ENCODE measurements around the gene SIRPD.

SIRPD gene

GRCh38 chr20:1494436-1494835, 63.1 kb downstream of the SIRPD start:
- no peak for DNase-seq (ENCODE audit: insufficient read length, low spot score)
- TF ChIP-seq POLR2A (IDR thresholded peaks at IDR 0.05; ENCODE audit: low read depth, low read length): no peak
- no peak for FAIRE-seq

DNA sequence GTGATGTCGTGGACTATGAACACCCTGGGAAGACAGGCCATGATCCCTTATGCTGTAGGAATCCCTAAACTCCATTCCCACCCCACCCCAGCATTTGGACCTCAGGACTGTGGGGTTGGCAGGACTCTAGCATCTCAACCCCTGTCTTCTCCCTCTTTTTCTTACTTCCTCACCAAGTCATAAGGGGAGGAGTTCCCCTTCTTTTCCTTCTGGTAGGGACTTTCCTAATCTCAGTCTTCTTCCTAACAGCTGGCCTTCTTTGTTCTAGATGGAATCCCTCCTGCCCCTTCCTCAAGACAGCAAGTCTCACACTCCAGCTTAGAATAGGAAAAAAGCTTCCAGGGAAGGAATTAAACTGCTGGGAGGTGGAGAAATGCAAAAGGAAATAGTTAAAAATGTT, 64.0 kb downstream of the SIRPD start:
- FAIRE-seq: no peak
- no peak for DNase-seq (ENCODE audit: insufficient read length, low spot score)

DNA sequence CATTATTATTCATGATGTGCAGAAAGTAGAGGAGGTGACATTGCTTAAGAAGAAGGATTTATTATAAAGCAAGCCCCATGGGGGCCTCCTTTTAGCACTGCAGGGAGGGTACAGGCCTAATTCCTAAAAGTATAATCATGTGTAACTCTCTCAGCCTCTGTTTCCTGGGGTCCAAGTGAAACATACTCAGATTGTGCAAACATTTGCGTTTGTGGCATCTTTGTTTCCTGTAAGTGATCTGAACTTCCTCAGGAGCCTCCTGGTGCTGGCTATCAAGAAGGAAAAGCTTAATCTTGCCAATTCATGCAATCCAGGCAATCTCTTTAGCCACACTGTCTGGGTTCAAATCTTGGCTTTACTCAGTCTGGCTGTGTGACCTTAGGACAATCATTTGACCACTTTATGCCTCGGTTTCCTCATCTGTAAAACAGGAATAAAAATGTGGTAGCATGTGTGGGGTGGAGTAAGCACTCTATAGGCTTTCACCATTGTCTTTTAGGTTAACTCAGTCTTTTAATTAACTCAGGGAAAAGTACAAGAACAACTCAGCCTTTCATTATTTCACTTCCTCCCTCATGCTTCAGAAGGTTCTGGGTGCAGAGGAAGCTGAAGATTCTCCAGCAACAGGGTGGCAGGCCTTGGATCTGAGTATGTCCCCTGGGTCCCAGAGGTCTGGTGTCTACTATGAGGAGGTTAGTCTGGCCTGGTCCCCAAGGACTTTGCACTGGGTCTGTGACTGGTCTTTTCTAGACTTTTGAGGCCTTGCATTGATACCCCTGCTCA, 65.5 kb downstream of the SIRPD start:
- DNase-seq (ENCODE audit: insufficient read length, low spot score) (no peak), FAIRE-seq (no peak)
- TF ChIP-seq POLR2A (IDR thresholded peaks at IDR 0.05; ENCODE audit: low read depth, low read length): no peak

More for the DNA sequence above, 64.0 kb downstream of the SIRPD start:
- no peak for TF ChIP-seq POLR2A (IDR thresholded peaks at IDR 0.05; ENCODE audit: low read depth, low read length)

DNA sequence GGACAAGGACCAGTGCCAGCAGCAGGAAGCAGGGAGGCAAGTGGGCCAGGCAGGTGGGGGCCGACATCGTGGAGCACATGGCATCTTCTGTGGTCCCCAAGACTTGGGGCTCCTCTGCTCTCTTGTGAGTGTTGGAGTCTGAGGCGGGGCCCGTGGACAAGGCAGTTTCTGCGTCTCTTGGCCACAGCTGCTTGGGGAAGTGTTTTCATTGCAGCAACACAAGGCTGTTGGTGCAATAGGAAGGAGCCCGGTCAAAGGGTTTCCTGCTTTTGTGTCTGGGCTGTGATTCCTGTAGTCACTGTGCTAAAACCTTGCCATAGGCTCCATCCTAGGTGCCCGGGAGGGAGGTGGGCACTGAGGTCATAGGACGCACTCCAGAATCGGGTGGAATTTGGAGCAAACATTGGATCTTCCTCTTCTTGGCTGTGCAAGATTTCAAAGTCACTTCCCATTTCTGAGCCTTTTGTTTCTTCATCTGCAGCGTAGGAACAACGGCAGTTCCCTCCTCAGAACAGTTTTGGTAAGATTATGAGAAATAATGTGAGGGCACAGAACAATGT, 66.1 kb downstream of the SIRPD start, which contains the start of gene SIRPB2:
Gene SIRPB2 (minus strand): TSS at position 140 of the 560 bp plus-strand sequence. CDS start 61 bp downstream, at position 79.
- no peak for FAIRE-seq

DNA sequence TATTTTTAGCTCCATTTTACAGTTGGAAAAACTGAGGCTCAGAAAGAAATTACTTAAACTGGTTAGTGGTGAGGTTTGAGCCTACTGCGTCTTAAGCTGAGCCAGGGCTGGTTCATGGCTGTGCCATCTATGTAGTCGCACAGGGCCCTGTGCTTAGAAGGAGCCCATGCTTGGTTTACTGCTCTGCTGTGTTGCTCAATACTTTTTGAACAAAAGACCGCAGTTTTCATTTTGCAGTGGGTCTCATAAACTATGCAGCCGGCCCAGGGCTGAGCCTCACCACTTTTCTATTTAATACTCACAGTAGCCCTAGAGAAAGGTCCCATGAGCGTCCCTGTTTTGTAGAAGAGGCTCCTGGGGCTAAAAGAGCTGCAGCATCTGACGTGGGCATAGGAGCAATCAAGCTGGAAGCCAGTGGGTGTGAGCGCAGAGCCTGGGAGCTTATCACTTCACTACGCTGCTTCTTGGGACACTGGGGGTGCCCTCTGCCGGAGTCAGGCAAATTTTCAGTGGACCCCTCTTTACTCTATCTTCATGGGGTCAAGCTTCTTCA, 66.8 kb downstream of the SIRPD start:
- DNase-seq (ENCODE audit: insufficient read length, low spot score): no peak
- no peak for FAIRE-seq
- TF ChIP-seq POLR2A (IDR thresholded peaks at IDR 0.05; ENCODE audit: low read depth, low read length): no peak

More for the DNA sequence above, 66.1 kb downstream of the SIRPD start, which contains the start of gene SIRPB2:
- TF ChIP-seq POLR2A (IDR thresholded peaks at IDR 0.05; ENCODE audit: low read depth, low read length): no peak
- no peak for DNase-seq (ENCODE audit: insufficient read length, low spot score)

- FAIRE-seq: peak; percentile 27
- DNase-seq (ENCODE audit: insufficient read length, low spot score): no peak
- no peak for TF ChIP-seq POLR2A (IDR thresholded peaks at IDR 0.05; ENCODE audit: low read depth, low read length)
These were observed 67.6 kb downstream of the SIRPD start for GRCh38 chr20:1489764-1490436.

GRCh38 chr20:1489325-1489724, 68.2 kb downstream of the SIRPD start:
- FAIRE-seq: no peak
- TF ChIP-seq POLR2A (IDR thresholded peaks at IDR 0.05; ENCODE audit: low read depth, low read length): no peak
- no peak for DNase-seq (ENCODE audit: insufficient read length, low spot score)

DNA sequence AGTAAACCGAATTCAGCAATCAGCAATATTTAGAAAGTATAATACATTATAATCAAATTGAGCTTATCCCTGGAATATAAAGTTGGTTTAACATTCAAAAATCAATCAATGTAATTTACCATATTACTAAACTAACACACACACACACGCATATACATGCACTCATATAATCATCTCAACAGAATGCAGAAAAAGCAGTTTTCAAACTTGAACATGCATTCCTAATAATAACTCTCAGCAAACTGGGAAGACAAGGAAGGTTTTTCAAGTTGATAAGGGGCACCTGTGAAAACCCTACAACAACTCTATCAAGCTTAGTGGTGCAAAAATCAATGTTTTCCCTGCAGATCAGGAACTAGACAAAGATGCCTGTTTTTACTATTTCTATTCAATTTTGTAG, 70.9 kb downstream of the SIRPD start:
- DNase-seq (ENCODE audit: insufficient read length, low spot score): no peak
- no peak for TF ChIP-seq POLR2A (IDR thresholded peaks at IDR 0.05; ENCODE audit: low read depth, low read length)
- no peak for FAIRE-seq

DNA sequence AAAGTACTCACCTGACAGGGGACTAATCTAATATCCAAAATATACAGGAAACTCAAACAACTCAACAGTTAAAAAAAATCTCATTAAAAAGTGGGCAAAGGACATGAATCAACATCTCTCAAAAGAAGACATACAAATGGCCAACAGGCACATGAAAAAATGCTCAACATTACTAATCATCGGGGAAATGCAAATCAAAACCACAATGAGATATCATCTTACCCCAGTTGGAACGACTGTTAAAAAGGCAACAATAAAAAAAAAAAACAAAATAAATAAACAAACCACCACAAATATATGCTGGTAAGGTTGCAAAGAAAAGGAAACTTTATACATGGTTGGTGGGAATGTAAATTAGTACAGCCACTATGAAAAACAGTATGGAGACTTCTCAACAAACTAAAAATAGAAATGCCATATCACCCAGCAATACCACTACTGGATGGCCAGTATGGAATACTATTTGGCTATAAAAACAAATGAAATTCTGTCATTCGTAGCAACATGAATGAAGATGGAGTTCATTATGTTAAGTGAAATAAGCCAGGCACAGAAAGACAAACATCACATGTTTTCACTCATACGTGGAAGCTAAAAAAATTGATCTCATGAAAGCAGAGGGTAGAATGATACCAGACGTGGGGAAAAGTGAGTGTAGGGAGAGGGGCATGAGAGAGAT, 72.9 kb downstream of the SIRPD start:
- no peak for TF ChIP-seq POLR2A (IDR thresholded peaks at IDR 0.05; ENCODE audit: low read depth, low read length)
- FAIRE-seq (no peak), DNase-seq (ENCODE audit: insufficient read length, low spot score) (no peak)
